Measurements from ENCODE around the gene TTC16.

GRCh38 chr9:127720865-127721227, 5.0 kb downstream of the TTC16 start:
- no peak for TF ChIP-seq CTCF (IDR thresholded peaks at IDR 0.05)
- no peak for TF ChIP-seq POLR2A (IDR thresholded peaks at IDR 0.05)
- TF ChIP-seq POLR2AphosphoS5 (IDR thresholded peaks at IDR 0.05), result no peak
